Smooth muscle cell of trachea (primary cell): ENCODE results near the gene UMAD1. TPM values are rescaled to one million over a fixed set of nuclear protein-coding genes. Genes with fewer than 3 reads are reported as not detected.

Experiments
- total RNA-seq: library from RNA; depleted of rRNA; stranded (reverse); fragments of >200 nt; gene quantifications from 2 replicates; pipeline ENCODE4 v1.2.1, GENCODE V29; 2014

The UMAD1 gene
- 10.8 and 14.1 TPM in 2 replicates for total RNA-seq

DNA sequence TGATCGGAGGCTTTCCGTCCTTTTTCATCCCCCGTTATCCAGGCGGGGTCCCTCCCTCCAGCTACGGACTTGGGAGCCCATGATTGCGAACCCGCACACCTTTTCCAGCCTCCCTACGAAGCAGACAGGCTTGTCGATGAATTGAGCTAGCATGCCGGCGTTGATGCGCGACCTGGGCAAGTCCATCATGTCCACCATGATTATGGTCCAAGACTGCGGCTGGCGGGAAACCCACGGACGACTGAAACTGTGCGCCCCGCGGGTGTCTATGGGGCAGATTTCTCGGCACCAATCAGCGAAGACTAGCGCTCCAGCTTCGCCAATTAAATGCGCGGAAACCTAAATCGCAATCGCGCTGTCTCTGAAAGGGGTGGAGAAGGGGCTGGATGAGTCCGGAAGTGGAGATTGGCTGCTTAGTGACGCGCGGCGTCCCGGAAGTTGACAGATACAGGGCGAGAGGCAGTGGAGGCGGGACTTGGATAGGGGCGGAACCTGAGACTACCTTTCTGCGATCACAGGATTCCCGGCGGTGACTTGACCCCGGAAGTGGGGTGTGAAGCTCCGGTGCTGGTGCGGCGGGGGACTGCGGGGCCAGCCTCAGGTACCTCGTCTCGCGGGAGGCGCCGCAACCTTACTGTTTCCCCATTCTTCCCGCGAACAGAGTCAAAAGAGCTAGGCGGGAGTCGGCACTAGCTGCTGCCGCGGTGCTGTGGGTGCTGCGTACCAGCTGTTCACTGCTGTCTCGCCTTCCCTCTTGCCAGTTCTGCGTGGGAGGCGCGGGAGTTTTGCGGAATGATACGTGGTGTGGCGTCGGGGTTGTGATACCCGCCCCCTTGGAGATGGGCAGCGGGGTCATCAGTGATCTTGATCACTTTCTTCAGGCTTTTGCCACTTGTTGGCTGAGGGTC lies at the start of gene UMAD1:
Gene UMAD1 (plus strand): TSS at position 532 of the 908 bp plus-strand sequence. CDS start 32,620 bp downstream, outside the sequence.

DNA sequence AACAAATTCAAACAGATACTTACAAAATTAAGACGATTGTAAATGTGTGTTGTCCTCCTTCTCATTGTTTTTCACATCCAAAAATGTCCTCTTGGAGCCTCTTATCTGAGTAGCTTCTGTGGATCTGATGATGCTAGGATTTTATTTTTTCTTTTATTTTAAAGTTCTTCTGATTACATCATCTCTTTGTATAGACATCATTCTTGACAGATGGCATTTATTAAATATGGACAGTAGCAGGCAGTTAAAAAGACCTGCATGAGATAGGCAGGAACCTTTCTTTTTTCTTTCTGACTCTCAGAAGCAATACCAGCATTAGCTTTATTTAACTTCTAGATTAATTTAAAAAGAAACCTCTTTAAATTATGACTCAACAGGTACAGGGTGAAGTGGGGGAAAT lies 77.9 kb downstream of the UMAD1 start, which contains the start of gene RPA3:
Gene RPA3 (minus strand): TSS at position 116 of the 400 bp plus-strand sequence. CDS start 78,189 bp downstream, outside the sequence.

Other genes with a start within 250 kb of the UMAD1 start
- 0.58 TPM in 1 of 2 replicates, not detected in the other for gene COL28A1, start 104.9 kb upstream of the UMAD1 start, total RNA-seq
- 37.2 and 37.5 TPM in 2 replicates for gene MIOS, start 73.9 kb upstream of the UMAD1 start, total RNA-seq
- 11.4 and 79.6 TPM in 2 replicates for gene RPA3, start 77.9 kb downstream of the UMAD1 start, total RNA-seq